Osteoblast (primary cell): ENCODE results near the gene SSBP2. TPM values are rescaled to one million over a fixed set of nuclear protein-coding genes. Genes with fewer than 3 reads are reported as not detected.

Experiments
- DNase-seq: peaks from one replicate; pipeline ENCODE4 v3.0.0; 2011; ENCODE audit warnings: low spot score, mixed read lengths; ENCODE audit not compliant: insufficient read length; ENCODE audit errors: missing footprints
- H2AFZ ChIP-seq: 2 replicates; pipeline ENCODE4 v1.6.0; 2011; ENCODE audit warnings: mild to moderate bottlenecking, low read length
- H3K27ac ChIP-seq: 2 replicates; pipeline ENCODE4 v1.5.1; 2011; ENCODE audit warnings: mild to moderate bottlenecking, low read depth, low read length, moderate library complexity
- H3K27me3 ChIP-seq: 2 replicates; pipeline ENCODE4 v1.6.0; 2012; ENCODE audit warnings: mild to moderate bottlenecking, control low read depth, inconsistent platforms, low read length, moderate library complexity; ENCODE audit not compliant: insufficient read depth
- H3K36me3 ChIP-seq: 2 replicates; pipeline ENCODE4 v1.5.1; 2011; ENCODE audit warnings: mild to moderate bottlenecking, low read length, control low read depth, moderate library complexity; ENCODE audit not compliant: insufficient read depth
- H3K4me1 ChIP-seq: 2 replicates; pipeline ENCODE4 v1.5.1; 2011; ENCODE audit warnings: mild to moderate bottlenecking, low read length, control low read depth, moderate library complexity; ENCODE audit not compliant: insufficient read depth
- H3K4me2 ChIP-seq: 2 replicates; pipeline ENCODE4 v1.6.0; 2011; ENCODE audit warnings: mild to moderate bottlenecking, low read length; ENCODE audit not compliant: insufficient read depth
- H3K4me3 ChIP-seq: fragments of 200-600 bp; sonication (generic); 3 replicates; pipeline ENCODE4 v1.5.1; 2012; ENCODE audit warnings: mild to moderate bottlenecking, low read length, inconsistent platforms; ENCODE audit not compliant: insufficient read depth
- H3K79me2 ChIP-seq: 2 replicates; pipeline ENCODE4 v1.6.0; 2012; ENCODE audit warnings: mild to moderate bottlenecking, low read length, control low read depth, inconsistent platforms; ENCODE audit not compliant: insufficient read depth
- H3K9me3 ChIP-seq: 2 replicates; pipeline ENCODE4 v1.5.1; 2011; ENCODE audit warnings: low read depth, low read length, control low read depth
- H4K20me1 ChIP-seq: 2 replicates; pipeline ENCODE4 v1.6.0; 2012; ENCODE audit warnings: mild to moderate bottlenecking, low read length, control low read depth; ENCODE audit not compliant: insufficient read depth
- total RNA-seq: library from RNA; depleted of rRNA; stranded (reverse); fragments of >200 nt; gene quantifications from 2 replicates; pipeline ENCODE4 v1.2.3, GENCODE V29; 2012
- TF ChIP-seq, protein P1 (sequence below): IDR thresholded peaks from 2 replicates; pipeline ENCODE4 v1.5.1; 2011; ENCODE audit warnings: mild to moderate bottlenecking, low read depth, low read length, moderate library complexity; ENCODE audit errors: extremely low read depth

Gene SSBP2
- total RNA-seq, 1 donor = 18.1 TPM

DNA sequence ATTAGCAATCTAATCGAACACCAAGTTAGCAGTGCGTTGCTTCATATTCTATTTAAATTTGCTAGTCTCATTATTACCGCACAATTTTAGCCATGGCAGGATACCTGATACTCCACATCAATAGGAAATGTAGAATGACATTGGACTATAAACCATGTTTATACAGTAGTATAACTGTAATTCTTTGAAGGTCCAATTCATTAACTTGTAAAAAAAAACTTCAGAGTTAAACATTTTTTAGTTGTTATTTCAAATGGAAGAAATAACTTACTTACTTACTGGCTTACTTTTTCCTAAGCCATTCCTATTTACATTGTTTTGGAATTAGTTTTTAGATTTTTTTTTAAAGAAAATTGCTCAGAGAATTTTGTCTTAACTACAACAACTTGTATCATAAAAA, 321.5 kb downstream of the SSBP2 start:
- Histone ChIP-seq H3K9me3 (no peaks in the 10 kb centered on the region), H2AFZ (no peak overlapping the region), H3K4me1 (peaks cover 5% of the 10 kb centered on the region), H3K27ac (no peak overlapping the region), H3K79me2 (no peaks in the 10 kb centered on the region), H3K4me3 (no peak overlapping the region), H4K20me1 (no peaks in the 10 kb centered on the region), H3K4me2 (no peak overlapping the region), H3K27me3 (no peaks in the 10 kb centered on the region), H3K36me3 (no peaks in the 10 kb centered on the region)
- TF ChIP-seq, protein P1, sequence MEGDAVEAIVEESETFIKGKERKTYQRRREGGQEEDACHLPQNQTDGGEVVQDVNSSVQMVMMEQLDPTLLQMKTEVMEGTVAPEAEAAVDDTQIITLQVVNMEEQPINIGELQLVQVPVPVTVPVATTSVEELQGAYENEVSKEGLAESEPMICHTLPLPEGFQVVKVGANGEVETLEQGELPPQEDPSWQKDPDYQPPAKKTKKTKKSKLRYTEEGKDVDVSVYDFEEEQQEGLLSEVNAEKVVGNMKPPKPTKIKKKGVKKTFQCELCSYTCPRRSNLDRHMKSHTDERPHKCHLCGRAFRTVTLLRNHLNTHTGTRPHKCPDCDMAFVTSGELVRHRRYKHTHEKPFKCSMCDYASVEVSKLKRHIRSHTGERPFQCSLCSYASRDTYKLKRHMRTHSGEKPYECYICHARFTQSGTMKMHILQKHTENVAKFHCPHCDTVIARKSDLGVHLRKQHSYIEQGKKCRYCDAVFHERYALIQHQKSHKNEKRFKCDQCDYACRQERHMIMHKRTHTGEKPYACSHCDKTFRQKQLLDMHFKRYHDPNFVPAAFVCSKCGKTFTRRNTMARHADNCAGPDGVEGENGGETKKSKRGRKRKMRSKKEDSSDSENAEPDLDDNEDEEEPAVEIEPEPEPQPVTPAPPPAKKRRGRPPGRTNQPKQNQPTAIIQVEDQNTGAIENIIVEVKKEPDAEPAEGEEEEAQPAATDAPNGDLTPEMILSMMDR = no peak
- DNase-seq = no peak

GRCh38 chr5:81428861-81429260, 322.0 kb downstream of the SSBP2 start:
- no peaks in the 10 kb centered on the region for H3K36me3 ChIP-seq
- no peaks in the 10 kb centered on the region for H3K9me3 ChIP-seq
- no peaks in the 10 kb centered on the region for H4K20me1 ChIP-seq
- no peaks in the 10 kb centered on the region for H3K27me3 ChIP-seq
- H2AFZ ChIP-seq = no peak overlapping the region
- H3K4me2 ChIP-seq = no peak overlapping the region
- peaks cover 5% of the 10 kb centered on the region for H3K4me1 ChIP-seq
- no peak overlapping the region for H3K4me3 ChIP-seq
- no peak overlapping the region for H3K27ac ChIP-seq
- H3K79me2 ChIP-seq = no peaks in the 10 kb centered on the region
- TF ChIP-seq, protein P1 = no peak
- peak; percentile 70 for DNase-seq

DNA sequence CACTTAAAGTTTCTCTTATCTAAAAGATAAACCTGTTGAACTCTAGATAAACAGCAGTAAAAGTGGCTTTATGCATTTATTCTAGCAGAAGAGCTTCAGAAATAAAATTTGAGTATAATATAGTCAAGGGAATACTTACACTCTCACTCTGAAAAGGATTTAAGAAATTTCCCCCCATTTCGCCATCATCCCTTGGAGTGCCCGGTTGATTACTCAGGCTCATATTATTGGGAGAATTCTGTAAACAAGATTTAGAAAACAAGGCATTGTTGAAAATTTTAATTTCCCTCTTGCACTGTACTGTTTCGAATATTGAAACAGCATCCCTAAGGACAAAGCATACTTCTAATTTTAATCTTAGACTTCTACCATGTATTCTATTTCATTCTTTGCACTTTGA, 322.5 kb downstream of the SSBP2 start:
- no peaks in the 10 kb centered on the region for H3K79me2 ChIP-seq
- TF ChIP-seq, protein P1 = no peak
- H2AFZ ChIP-seq = no peak overlapping the region
- no peak overlapping the region for H3K4me3 ChIP-seq
- H4K20me1 ChIP-seq = no peaks in the 10 kb centered on the region
- no peak overlapping the region for H3K27ac ChIP-seq
- no peak overlapping the region for H3K4me2 ChIP-seq
- H3K9me3 ChIP-seq = no peaks in the 10 kb centered on the region
- peaks cover 5% of the 10 kb centered on the region for H3K4me1 ChIP-seq
- H3K36me3 ChIP-seq = no peaks in the 10 kb centered on the region
- H3K27me3 ChIP-seq = no peaks in the 10 kb centered on the region
- DNase-seq = no peak

DNA sequence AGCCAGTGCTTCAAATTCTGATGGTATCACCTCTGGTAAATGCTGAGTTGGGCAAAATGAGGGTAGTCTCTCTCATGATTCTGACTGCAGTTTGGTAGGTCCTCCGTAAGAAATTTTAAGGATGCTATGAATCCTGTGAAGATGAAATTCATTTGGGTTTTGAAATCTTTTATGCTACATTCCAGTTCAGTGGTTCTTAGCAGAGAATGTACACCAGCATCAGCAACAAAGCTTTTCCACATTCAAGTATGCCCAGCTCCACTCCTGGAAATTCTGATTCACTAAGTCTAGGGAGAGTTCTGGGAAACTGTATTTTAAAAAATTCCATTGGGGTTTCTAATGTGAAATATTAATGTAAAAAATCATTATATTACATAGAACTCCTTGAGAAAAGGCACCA, 323.3 kb downstream of the SSBP2 start:
- Histone ChIP-seq H3K4me1 (peaks cover 13% of the 10 kb centered on the region), H3K27me3 (no peaks in the 10 kb centered on the region), H4K20me1 (no peaks in the 10 kb centered on the region), H3K9me3 (no peaks in the 10 kb centered on the region), H3K4me2 (no peak overlapping the region), H3K79me2 (no peaks in the 10 kb centered on the region), H3K27ac (no peak overlapping the region), H3K4me3 (no peak overlapping the region), H2AFZ (no peak overlapping the region), H3K36me3 (no peaks in the 10 kb centered on the region)
- DNase-seq = no peak
- TF ChIP-seq, protein P1 = no peak
